ENCODE data around the gene FMNL1.

- TF ChIP-seq CTCF (optimal IDR thresholded peaks at IDR 0.05 in 1 of 3, IDR thresholded peaks at IDR 0.05 in 1 of 3, conservative IDR thresholded peaks at IDR 0.05 in 1 of 3; ENCODE audit: extremely low read depth in 1 of 3, insufficient read depth in 2 of 3, low read length in 3 of 3) (no peak), EZH2 (IDR thresholded peaks at IDR 0.05; ENCODE audit: low read length) (no peak)
Measured at GRCh38 chr17:45260204-45260783, 38.6 kb downstream of the FMNL1 start.
